AG10803 (cell line): ENCODE results near the gene SPDYA.

Experiments used
- DNase-seq: peaks from one replicate; pipeline ENCODE4 v3.0.0; 2010; ENCODE audit warnings: low read depth
- H3K4me3 ChIP-seq: 2 replicates; pipeline ENCODE4 v1.5.1; 2011; ENCODE audit warnings: mild to moderate bottlenecking, low read length, control low read depth
- TF ChIP-seq, protein P1 (sequence below): conservative IDR thresholded peaks from 2 replicates; pipeline ENCODE4 v1.5.1; 2011; ENCODE audit warnings: mild to moderate bottlenecking, low read length, control low read depth, inconsistent platforms

Gene SPDYA

GRCh38 chr2:28855193-28855592 lies 44.6 kb downstream of the SPDYA start:
- H3K4me3 ChIP-seq: no peak overlapping the region
- no peak for DNase-seq
- TF ChIP-seq, protein P1, sequence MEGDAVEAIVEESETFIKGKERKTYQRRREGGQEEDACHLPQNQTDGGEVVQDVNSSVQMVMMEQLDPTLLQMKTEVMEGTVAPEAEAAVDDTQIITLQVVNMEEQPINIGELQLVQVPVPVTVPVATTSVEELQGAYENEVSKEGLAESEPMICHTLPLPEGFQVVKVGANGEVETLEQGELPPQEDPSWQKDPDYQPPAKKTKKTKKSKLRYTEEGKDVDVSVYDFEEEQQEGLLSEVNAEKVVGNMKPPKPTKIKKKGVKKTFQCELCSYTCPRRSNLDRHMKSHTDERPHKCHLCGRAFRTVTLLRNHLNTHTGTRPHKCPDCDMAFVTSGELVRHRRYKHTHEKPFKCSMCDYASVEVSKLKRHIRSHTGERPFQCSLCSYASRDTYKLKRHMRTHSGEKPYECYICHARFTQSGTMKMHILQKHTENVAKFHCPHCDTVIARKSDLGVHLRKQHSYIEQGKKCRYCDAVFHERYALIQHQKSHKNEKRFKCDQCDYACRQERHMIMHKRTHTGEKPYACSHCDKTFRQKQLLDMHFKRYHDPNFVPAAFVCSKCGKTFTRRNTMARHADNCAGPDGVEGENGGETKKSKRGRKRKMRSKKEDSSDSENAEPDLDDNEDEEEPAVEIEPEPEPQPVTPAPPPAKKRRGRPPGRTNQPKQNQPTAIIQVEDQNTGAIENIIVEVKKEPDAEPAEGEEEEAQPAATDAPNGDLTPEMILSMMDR: no peak

- no peak for DNase-seq
- TF ChIP-seq, protein P1: no peak
These were observed 45.3 kb downstream of the SPDYA start for GRCh38 chr2:28855977-28856376.

GRCh38 chr2:28868611-28869010 lies 58.0 kb downstream of the SPDYA start:
- TF ChIP-seq, protein P1: no peak
- DNase-seq: no peak
- H3K4me3 ChIP-seq: peak overlapping the region; percentile 95

More at GRCh38 chr2:28855977-28856376, 45.3 kb downstream of the SPDYA start:
- no peak overlapping the region for H3K4me3 ChIP-seq

GRCh38 chr2:28869494-28870145 lies 59.0 kb downstream of the SPDYA start:
- TF ChIP-seq, protein P1: no peak
- no peak for DNase-seq
- H3K4me3 ChIP-seq: peak overlapping the region; percentile 95

GRCh38 chr2:28870146-28870891 lies 59.7 kb downstream of the SPDYA start, which contains the start of gene TRMT61B:
Gene TRMT61B, minus strand, starts transcription at chr2:28870309. Its CDS starts 32 bp downstream, at chr2:28870277.
- TF ChIP-seq, protein P1: no peak
- peak within 1 kb of the TSS; percentile 95 for H3K4me3 ChIP-seq
- peak; percentile 94 for DNase-seq

DNA sequence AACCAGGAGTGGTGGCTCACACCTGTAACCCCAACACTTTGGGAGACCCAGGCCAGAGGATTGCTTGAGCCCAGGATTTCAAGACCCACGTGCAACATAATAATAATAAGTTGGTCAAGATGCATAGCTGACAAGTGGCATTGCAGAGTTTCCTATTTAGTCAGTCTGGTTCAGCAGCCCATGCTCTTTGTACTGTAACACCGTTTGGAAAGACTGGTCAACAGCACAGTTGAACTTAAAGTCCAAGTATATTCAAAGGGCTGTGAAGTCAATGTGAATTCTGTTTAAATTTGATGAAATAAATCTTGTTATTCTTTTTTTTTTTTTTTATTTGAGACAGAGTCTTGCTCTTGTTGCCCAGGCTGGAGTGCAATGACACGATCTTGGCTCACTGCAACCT lies 61.0 kb downstream of the SPDYA start:
- DNase-seq: no peak
- no peak overlapping the region for H3K4me3 ChIP-seq
- TF ChIP-seq, protein P1: no peak

- TF ChIP-seq, protein P1: no peak
- H3K4me3 ChIP-seq: no peak overlapping the region
- DNase-seq: no peak
These were observed 69.6 kb downstream of the SPDYA start for GRCh38 chr2:28880193-28880592.
